ENCODE results near the gene MSI2.
A peak's percentile ranks its signal among the peaks of the same experiment; 100 is the strongest.
"Not testable (repeated sequence)": the region's sequence is repeated elsewhere in the genome, so short reads cannot be mapped to it uniquely, and the experiment has no call there.

The MSI2 gene

DNA sequence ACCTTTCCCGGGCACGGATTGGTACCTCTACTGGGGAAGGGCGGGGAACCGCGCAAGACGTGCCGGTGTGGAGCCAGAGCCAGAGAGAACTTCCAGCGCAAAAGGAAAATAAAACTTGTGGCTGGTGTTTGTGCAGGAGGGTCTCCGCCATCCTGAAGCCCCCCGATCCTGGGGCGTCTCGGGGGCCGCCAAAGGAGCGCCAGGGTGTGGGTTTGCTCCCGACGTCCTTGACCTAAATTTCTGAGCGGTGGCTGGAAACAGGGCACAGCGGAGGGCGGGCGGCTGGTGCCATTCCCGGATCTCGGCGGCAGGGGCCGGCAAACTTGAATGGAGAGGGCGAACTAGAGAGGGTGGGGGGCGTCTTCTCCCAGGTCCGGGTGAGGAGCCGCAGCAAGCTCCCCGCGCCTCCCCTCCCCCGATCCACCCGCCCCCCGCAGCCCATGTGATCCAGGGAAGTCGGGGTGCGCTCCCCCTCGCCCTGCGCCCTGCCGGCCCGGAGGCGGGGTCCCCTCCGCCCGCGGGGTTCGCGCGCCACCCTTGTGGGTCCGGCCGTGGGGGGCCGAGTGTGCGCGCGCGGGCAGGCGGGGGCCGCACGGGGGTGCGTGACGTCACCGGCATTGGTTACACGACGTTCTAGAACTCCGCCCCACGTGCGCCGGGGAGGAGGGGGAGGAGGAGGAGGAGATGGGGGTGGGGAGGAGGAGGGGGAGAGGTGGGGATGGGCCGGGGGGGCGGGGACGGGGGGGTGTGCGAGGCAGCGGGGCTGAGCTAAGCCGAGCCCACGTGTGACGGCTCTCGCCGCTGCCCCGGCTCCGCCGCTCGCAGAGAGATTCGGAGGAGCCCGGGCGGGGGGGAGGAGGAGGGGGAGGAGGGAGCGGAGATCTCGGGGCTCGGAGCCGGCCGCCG, at the start of gene MSI2:
Gene MSI2, plus strand, starts transcription at position 748 of the 906 bp plus-strand sequence. CDS start 220 bp downstream, outside the sequence.
- peak; percentile 69 to 87 (median 74) for DNase-seq (ENCODE audit: low read depth in 3 of 3)

DNA sequence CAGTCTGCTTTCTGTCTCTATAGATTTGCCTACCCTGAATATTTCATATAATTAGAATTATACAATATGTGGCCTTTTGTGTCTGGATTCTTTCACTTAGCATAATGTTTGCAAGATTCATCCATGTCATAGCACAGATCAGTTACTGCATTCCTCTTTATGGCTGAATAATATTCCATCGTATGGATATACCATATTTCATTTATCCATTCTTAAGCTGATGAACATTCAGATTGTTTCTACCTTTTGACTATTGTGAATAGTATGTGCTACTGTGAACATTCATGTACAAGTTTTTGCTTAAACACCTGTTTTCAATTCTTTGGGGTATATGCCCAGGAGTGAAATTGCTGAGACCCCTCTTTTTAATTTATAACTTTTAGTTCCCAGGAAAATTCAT, 49.4 kb upstream of the MSI2 start:
- no peak for DNase-seq (ENCODE audit: low read depth in 3 of 3)

DNA sequence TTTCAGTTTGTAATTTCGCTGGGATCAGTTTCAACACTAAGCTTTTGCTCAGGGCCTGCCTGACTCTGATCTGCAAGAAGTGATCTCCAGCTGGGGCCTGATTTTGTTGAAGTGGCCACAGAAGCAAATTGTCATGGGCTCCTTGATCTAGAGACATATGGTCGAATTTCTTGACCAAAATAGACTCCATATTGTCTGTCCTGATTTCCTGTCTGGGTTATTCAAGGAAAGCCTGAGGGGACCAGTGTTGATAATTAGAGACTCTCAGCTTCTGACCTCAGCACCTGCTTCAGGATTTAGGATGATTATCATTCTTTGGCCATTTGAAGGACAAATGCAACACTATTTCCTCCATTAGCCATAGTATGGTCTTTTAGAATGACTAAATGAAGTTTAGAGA, 48.9 kb upstream of the MSI2 start:
- no peak for DNase-seq (ENCODE audit: low read depth in 3 of 3)

DNA sequence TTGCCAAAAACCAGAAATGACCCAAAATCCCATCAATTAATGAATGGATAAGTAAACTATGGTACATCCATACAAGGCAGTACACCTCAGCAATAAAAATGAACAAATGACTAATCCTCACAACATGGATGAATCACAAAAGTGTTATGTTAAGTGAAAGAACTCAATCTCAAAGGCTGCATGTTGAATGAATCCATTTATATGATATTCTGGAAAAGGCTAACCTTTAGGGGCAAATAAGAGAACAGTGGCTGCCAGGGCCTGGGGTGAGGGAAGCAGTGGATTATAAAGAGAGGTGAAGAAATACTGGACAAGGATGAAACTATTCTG, 46.1 kb upstream of the MSI2 start:
- DNase-seq (ENCODE audit: low read depth in 3 of 3), result no peak

DNA sequence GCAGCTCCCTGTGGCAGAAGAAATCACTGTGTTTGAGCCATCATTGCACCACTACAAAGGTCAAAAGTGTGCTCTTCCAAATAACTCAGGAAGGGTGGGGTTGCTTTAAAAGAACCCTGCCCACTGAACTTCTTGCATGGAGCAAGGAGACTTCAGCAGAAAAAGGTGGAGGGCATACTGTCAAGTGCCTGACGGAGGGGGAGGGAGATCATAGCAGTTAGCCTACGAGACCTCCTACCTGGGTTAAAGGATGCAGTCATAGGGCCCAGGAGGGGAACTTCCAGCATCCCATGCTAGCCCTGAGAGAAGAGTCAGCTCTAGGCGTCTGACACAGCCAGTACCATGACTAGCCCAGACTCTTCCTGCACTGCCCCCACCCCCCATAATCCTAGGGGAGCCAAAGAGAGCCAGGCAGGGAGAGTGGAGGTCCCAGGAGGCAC, 45.3 kb upstream of the MSI2 start:
- DNase-seq (ENCODE audit: low read depth in 3 of 3), result no peak

DNA sequence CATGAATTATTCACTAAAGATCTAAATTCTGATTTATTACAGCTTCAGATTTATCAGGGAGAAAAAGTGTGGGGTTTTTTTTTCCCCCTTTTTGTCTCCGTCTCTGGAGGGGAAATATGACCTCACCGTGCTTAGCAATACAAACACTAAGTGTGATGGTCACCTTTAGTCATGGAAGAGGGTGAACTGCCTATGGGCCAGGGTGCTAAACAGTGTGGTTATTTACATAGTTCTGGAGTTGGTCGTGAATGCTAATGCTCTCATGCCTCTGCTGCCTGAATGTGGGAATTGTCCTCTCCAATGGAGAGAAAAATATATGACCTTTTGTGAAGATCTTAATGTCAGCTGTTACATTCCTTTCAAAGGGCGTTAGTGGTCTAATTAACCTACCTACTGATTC, 44.8 kb upstream of the MSI2 start:
- DNase-seq (ENCODE audit: low read depth in 3 of 3), result no peak

DNA sequence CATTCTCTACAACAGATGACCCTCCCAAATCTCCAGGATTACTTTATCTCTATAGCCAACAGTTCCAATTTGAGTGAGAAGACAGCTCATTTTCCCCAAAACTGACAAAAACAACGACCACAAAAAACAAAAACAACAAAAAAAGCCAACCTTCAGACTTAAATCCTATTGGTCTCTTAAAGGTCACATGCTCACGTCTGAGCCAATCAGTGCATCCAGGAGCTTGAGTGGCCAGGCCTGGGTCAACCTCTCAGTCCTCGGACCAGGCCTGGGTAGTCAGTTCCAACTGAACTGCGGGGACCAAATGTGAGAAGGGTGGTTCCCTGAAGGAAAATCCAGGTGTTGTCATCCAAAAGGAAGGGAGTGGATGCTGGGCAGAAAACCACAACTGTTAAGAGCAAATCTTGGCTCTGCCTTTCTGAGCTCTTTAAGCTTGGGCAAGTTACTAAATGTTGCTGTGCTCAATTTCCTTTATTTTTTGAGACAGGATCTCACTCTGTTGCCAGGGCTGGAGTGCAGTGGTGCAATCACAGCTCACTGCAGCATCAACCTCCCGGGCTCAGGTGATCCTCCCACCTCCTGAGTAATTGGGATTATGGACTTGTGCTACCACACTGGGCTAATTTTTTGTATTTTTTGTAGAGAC, 43.0 kb upstream of the MSI2 start:
- DNase-seq (ENCODE audit: low read depth in 3 of 3), result no peak

DNA sequence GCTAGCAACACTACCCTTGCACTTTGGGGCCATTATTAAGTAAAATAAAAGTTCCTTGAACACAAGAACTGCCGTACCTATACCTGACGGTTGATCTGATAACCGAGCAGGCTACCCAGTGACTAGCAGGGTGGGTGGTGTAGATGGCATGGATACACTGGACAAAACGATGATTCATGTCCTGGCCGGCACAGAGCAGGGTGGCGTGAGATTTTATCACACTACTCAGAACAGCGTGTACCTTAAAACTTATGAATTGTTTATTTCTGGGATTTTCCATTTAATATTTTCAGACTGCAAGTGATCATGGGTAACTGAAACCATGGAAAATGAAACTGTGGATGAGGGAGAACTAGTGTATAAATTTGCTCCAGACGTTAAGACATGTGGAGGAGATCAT, 41.0 kb upstream of the MSI2 start:
- DNase-seq (ENCODE audit: low read depth in 3 of 3), result no peak

DNA sequence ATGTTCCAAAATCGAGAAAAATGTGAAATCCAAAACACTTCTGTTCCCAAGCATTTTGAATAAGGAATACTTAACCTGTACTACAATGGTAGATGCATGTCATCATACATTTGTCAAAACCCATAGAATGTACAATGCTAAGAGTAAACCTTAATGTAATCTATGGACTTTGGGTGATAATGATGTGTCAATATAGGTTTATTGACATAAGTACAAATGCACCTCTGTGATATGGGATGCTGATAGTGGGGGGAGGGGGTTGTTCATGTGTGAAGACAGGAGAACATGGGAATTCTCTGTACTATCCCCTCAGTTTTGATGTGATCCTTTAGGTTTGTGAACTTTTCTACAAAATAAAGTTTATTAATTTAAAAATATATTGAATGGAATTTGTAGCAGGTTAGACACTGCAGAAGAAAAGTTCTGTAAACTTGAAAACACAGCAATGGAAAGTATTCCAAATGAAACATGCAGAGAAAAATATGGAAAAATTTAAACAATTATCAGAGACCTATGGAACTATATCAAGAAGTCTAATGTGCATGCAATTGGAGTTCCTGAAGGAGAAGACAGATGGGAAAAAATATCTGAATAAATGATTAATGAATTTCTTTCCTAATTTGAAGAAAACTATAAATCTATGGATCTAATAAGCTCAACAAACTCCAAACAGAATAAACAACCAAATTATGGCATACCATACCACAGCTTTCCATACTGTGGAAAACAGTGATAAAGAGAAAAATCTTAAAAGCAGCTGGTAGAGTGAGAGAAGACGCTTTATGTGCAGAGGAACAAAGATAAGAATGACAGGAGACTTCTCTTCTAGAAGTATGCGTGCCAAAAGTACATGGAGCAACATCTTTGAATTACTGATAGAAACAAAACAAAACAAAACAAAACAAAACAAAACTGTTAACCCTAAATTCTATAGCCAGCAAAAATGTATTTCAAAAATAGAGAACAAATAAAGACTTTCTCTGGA, 34.7 kb upstream of the MSI2 start:
- DNase-seq (ENCODE audit: low read depth in 3 of 3), result no peak

DNA sequence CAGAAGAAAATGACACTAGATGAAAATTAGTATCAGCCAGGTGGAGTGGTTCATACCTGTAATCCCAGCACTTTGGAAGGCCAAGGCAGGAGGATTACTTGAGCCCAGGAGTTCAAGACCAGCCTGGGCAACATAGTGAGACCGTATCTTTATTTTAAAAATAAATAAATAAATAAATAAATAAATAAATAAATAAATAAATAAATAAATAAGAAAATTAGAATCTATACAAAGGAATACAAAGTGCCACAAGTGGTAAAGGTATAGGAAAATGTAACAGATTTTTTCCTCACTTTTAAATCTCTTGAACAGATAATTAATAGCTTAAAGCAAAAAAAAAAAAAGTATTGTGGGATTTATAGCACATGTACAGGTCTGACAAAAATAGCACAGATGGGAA, 33.9 kb upstream of the MSI2 start:
- DNase-seq (ENCODE audit: low read depth in 3 of 3), result not testable (repeated sequence)

DNA sequence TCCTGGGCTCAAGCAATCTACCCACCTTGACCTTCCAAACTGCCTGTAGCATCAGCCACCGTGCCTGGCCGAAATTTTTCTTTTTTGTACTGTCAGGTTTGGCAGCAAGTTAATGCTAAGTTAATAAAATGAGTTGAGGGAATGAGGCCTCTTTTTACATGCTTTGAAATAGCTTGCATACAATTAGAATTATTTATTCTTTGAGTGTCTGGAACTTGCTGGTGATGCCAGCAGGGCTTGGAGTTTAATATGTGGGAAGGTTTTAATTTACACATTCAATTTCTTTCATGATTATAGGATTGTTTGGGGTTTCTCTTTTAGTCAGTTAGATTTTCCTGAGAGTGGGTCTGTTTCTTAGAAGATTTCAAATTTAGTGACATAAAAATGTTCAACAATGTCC, 31.2 kb upstream of the MSI2 start:
- DNase-seq (ENCODE audit: low read depth in 3 of 3), result no peak

DNA sequence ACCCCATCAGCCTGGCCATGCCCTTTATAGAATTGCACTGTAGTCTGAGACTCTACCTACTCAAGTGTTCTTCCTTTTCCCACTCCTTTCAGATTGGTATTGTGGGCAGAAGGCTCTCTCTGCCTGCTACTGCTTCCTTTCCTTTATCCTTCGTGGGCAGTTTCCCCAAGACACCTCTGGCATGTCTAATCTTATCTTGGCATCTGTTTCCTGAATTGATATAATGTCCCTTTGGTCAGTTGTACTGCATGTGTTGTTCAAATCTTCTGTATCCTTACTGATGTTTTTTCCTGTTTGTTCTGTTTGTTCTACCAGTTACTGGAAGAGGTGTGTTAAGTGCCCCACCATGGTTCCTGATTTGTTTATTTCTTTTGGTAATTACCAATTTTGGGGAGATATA, 29.5 kb upstream of the MSI2 start:
- DNase-seq (ENCODE audit: low read depth in 3 of 3), result no peak

DNA sequence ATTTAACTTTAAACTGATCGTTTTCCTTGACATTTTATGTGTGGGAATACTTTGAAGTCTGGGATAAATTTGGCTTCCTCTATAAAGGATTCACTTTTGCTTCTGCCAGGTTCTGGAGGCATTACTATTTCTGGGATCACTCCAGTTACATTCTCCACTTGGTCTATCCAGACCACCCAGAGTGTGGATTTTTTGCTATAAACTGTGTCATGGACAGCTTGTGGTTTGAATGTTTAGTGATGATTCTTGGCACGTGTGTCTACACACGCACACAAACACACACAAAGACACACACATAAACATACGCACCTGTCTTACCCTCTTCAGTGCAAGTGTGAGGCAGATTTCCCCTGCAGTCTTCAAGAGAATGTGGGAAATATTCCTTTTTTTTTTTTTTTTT, 27.4 kb upstream of the MSI2 start:
- no peak for DNase-seq (ENCODE audit: low read depth in 3 of 3)

DNA sequence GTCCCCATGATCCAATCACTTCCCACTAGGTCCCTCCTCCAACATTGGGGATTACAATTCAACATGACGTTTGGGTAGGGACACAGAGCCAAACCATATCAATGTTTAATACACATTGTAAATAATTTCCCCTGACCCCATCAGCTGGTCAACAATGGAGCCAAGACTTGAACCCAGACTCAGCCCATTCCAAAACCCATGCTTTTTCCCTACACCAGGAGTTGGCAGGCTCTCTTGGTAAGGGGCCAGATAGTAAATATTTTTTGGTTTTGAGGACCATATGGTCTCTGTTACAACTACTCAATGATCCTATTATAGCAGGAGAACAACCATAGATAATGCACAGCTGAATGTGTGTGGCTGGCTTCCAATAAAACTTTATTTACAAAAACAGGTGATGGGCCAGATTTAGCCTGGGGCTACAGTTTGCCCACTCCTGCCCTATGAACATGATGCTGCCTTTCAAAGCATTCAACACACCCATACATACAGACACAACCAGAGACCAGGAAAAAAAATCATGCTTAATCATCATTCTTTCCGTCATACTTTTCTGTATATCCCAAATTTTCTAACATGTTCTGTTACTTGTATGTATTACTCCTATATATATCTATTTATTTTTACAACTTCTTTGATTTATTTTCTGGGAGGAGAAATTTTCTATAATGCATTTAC, 22.1 kb upstream of the MSI2 start:
- DNase-seq (ENCODE audit: low read depth in 3 of 3), result no peak

DNA sequence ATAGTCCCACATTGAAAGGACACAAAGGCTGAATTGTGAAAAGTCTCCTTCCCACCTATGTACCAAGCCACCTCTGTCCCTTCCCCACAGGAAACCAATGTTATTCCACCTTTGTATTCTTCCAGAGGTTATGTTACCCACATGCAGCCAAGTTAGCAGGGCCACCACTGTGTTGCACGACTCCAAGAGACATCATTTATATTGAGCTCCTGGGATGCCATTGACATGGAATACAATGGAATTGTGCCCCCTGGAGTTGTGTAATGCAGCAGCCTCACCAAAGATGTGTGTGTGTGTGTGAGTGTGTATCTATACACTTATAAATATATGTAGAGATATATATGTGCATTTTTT, 21.6 kb upstream of the MSI2 start:
- DNase-seq (ENCODE audit: low read depth in 3 of 3), result no peak

DNA sequence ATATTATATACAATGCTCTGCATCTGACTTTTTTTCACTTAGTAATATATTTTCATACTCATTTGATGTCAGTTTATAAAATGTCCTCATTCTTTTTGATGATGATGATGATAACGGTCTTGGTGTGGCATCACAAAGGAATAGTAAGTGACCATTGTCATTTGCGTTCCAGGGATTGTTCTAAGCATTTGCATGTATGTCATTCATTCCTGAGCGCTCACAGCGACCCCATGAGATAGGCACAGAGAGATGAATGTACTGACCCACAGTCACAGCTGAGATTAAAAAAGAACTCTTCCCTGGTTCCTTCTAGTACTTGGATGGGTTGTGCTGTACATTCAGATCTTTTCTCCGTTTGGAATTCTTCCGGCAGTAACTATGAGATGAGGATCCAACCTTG, 21.2 kb upstream of the MSI2 start:
- DNase-seq (ENCODE audit: low read depth in 3 of 3), result no peak

DNA sequence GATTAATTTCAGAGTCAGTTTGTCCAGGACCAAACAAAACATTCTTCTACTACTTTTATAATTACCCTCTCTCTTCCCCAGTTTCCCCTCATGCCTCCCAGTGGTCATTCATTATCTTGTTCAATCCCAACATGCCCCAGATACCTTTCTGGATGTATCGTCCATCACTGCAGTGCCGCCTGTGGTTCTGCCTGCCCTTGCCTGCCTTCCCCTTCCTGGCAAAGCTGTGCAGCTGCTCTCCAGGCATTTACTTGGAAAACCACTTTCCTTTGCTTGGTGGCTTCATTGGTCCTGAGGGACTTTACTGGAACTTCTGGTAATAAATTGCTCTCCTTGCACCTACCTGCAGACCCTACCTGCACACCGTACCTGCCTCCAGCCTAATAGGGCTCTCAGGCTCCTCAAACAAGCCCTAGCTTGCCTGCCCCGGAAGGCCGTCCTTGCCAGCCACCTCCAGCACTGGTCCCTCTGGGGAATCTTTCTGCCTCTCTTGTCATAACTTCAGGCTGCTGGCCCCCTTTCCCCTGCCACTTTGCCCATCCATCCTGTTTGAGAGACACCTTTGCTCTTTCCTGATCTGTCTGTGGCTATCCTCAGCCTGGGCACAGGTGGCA, 19.5 kb upstream of the MSI2 start:
- DNase-seq (ENCODE audit: low read depth in 3 of 3), result no peak

DNA sequence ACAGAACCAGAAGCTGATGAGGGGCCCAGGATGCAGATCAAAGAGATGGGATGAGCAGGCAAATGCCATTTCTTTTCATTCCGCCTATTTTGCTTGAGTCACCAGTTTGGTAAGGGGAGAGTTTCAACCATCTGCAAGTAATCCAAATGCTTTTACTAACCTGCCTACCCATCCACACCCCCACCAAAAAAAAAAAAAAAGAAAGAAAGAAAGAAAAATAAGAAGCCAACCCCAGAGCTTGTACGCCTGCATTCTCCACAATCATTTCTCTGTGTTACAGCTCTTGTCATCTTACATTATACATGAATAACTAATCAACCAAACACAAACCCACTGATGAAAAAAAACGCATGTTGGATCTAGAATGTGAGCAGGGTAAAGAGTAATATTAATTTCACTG, 15.7 kb upstream of the MSI2 start:
- no peak for DNase-seq (ENCODE audit: low read depth in 3 of 3)

DNA sequence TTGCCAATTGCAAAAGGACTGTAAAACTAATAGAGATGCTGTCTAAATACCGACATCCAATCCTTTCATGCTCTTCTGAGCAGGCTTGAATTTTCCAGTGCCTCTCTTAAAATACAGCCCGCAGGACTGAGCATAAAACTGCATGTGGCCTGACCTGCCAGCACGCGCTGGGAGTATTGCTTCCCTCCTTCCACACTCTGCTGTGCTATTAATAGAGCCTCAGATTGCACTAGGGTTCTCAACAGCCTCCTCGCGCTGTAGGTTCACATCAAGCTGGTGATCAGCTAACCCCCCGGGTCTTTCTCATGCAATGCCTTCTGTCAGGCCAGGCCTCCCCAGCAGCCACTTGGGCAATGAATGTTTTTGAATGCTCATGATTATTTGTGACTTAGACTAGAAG, 14.2 kb upstream of the MSI2 start:
- no peak for DNase-seq (ENCODE audit: low read depth in 3 of 3)

DNA sequence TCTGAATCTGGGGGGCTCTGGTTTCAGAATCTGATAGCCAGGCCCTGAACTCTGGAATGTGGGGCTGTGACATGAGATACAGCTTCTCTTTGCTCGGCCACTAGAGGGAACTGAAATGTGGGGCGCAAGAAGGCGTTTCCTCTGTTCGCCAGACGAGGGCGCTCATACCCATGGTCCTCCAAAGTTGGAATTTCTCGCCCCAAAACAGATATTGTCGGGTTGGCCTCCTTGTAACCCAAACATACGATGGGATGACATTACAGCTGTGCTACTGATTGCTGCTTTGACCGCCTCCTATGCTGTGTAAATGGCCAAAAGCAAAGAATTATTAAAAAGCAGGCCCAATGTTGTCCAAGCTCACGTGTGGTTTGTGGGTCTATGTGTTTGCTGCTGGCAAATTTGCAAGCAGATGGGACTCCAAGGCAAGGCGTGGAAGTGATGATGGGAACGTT, 13.1 kb upstream of the MSI2 start:
- DNase-seq (ENCODE audit: low read depth in 3 of 3), result peak; percentile 43 to 62 (median 62)

DNA sequence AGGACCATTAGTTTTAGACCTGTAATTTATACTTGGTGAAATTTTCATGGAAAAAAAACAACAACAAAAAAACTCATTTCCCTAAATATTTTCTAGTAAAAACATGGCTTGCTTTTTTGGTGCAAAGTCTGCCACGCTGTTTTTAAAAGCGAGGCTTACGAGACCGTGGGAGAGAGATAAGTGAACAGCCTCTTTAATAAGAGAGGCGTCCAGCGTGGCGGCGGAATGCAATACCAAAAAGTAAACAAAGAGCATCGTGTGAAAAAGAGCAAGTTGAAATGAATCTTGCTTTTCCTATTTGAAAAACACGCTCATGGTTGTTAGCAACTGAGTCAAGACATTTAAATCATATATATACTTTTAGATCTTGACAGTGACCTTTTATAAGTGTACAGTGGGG, 10.5 kb upstream of the MSI2 start:
- no peak for DNase-seq (ENCODE audit: low read depth in 3 of 3)
